ENCODE results near the gene METTL8. TPM values are rescaled to one million over a fixed set of nuclear protein-coding genes. Genes with fewer than 3 reads are reported as not detected.

METTL8 gene
- total RNA-seq, 1 experiment from 2014 or later: 27.7 TPM

DNA sequence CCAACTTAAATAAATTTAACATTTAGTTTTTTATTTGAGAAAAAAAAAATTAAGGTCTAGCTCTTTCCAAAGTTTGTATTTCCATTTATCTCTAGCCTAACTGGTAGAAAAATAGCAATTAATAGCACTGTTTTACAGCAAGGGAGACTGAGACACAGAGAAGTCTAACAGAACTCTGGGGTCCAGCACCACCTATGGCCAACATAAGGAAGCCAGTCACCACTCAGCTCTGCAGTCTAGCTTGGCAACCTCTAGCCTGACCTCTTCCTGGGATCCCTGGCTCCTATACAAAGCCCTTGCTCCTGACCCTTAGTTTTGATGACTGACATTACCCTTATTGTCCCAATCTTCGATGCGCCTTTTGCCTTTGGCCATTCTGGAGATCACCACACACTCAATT, 159.0 kb downstream of the METTL8 start:
- DNase-seq (ENCODE audit: low read depth, low spot score) (no peak), ATAC-seq (no peak)
- Histone ChIP-seq H3K4me1 (ENCODE audit: control insufficient read depth, insufficient read depth, low read length) (peaks cover 16% of the 10 kb centered on the region), H3K27me3 (ENCODE audit: control insufficient read depth, insufficient read depth, low read length) (no peaks in the 10 kb centered on the region), H3K27ac (ENCODE audit: low read length) (no peak overlapping the region), H3K4me3 (ENCODE audit: low read depth in 2 of 2, low read length in 2 of 2) (no peak overlapping the region), H3K9me3 (ENCODE audit: control insufficient read depth, insufficient read depth, low read depth, low read length) (no peaks in the 10 kb centered on the region), H3K36me3 (ENCODE audit: control insufficient read depth, insufficient read depth, low read length) (no peaks in the 10 kb centered on the region)
- POLR2A ChIA-PET: interaction anchor here (0.5 kb wide), 1 partner anchor 1078 kb away, joined by 3 read pairs; no protein-coding TSS in a partner anchor
- intact Hi-C loops (cut with micrococcal nuclease; ENCODE audit: unreplicated experiment): no loop called here
- CTCF ChIA-PET: no interaction called here
- TF ChIP-seq, protein P1, sequence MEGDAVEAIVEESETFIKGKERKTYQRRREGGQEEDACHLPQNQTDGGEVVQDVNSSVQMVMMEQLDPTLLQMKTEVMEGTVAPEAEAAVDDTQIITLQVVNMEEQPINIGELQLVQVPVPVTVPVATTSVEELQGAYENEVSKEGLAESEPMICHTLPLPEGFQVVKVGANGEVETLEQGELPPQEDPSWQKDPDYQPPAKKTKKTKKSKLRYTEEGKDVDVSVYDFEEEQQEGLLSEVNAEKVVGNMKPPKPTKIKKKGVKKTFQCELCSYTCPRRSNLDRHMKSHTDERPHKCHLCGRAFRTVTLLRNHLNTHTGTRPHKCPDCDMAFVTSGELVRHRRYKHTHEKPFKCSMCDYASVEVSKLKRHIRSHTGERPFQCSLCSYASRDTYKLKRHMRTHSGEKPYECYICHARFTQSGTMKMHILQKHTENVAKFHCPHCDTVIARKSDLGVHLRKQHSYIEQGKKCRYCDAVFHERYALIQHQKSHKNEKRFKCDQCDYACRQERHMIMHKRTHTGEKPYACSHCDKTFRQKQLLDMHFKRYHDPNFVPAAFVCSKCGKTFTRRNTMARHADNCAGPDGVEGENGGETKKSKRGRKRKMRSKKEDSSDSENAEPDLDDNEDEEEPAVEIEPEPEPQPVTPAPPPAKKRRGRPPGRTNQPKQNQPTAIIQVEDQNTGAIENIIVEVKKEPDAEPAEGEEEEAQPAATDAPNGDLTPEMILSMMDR (IDR thresholded peaks at IDR 0.05): peak; percentile 14; the same call in 1 of the 2 replicates
- no peak for TF ChIP-seq POLR2AphosphoS5 (IDR thresholded peaks at IDR 0.05; ENCODE audit: low read depth, low read length)
- BruUV-seq (replicated peaks): no TSS peak
- in situ Hi-C loops (cut with HindIII; ENCODE audit: low pct_unique_long_range_greater_than_20kb, low sequenced_read_pairs): no loop called here

DNA sequence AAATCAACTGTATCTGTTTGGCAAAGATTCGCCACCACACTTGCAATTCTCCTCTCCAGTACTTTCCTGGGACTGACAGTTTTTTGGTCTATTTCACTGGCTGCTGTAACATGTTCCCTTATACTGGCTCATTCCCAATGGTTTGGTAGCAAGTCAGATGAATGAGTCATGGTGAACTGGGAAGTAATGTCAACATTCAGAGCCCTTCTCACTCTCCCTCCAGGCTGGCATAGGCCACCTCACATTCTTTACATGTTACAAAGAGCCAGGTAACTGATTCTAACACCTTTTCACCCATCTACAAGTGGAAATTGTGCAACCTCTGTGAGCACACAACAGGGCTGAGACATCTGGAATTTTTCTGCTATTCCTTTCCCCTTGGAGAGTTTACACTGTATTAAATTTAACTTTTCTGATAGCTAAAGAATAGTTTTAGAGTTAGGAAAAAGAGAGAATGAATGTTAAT, 161.8 kb downstream of the METTL8 start:
- H3K27me3 ChIP-seq (ENCODE audit: control insufficient read depth, insufficient read depth, low read length): no peaks in the 10 kb centered on the region
- H3K4me1 ChIP-seq (ENCODE audit: control insufficient read depth, insufficient read depth, low read length): peaks cover 16% of the 10 kb centered on the region
- no peaks in the 10 kb centered on the region for H3K9me3 ChIP-seq (ENCODE audit: control insufficient read depth, insufficient read depth, low read depth, low read length)
- ATAC-seq (peak; percentile 100), DNase-seq (ENCODE audit: low read depth, low spot score) (peak; percentile 85)
- intact Hi-C loops (cut with micrococcal nuclease; ENCODE audit: unreplicated experiment): no loop called here
- H3K27ac ChIP-seq (ENCODE audit: low read length): peak overlapping the region; percentile 73
- TF ChIP-seq TCF7L2 (IDR thresholded peaks at IDR 0.05; ENCODE audit: low read depth, low read length) (no peak), SIN3A (IDR thresholded peaks at IDR 0.05; ENCODE audit: borderline replicate concordance, insufficient read depth, low read depth, low read length) (no peak), POLR2AphosphoS5 (IDR thresholded peaks at IDR 0.05; ENCODE audit: low read depth, low read length) (peak; percentile 28; the same call in 1 of the 2 replicates)
- TF ChIP-seq, protein P2, sequence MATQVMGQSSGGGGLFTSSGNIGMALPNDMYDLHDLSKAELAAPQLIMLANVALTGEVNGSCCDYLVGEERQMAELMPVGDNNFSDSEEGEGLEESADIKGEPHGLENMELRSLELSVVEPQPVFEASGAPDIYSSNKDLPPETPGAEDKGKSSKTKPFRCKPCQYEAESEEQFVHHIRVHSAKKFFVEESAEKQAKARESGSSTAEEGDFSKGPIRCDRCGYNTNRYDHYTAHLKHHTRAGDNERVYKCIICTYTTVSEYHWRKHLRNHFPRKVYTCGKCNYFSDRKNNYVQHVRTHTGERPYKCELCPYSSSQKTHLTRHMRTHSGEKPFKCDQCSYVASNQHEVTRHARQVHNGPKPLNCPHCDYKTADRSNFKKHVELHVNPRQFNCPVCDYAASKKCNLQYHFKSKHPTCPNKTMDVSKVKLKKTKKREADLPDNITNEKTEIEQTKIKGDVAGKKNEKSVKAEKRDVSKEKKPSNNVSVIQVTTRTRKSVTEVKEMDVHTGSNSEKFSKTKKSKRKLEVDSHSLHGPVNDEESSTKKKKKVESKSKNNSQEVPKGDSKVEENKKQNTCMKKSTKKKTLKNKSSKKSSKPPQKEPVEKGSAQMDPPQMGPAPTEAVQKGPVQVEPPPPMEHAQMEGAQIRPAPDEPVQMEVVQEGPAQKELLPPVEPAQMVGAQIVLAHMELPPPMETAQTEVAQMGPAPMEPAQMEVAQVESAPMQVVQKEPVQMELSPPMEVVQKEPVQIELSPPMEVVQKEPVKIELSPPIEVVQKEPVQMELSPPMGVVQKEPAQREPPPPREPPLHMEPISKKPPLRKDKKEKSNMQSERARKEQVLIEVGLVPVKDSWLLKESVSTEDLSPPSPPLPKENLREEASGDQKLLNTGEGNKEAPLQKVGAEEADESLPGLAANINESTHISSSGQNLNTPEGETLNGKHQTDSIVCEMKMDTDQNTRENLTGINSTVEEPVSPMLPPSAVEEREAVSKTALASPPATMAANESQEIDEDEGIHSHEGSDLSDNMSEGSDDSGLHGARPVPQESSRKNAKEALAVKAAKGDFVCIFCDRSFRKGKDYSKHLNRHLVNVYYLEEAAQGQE (IDR thresholded peaks at IDR 0.05; ENCODE audit: insufficient read depth in 1 of 2, low read depth in 2 of 2, low read length in 1 of 2): no peak
- TF ChIP-seq, protein P1 (IDR thresholded peaks at IDR 0.05): no peak
- in situ Hi-C loops (cut with HindIII; ENCODE audit: low pct_unique_long_range_greater_than_20kb, low sequenced_read_pairs): no loop called here
- H3K36me3 ChIP-seq (ENCODE audit: control insufficient read depth, insufficient read depth, low read length): no peaks in the 10 kb centered on the region
- ChIA-PET POLR2A (interaction anchor here (0.6 to 0.9 kb wide), 2 partner anchors 8 to 18 kb away, joined by 4 to 6 read pairs; no protein-coding TSS in a partner anchor), CTCF (no interaction called here)
- no peak overlapping the region for H3K4me3 ChIP-seq (ENCODE audit: low read depth in 2 of 2, low read length in 2 of 2)
- BruUV-seq (replicated peaks): no TSS peak
